Endothelial cell of umbilical vein (primary cell): Measurements from ENCODE around the gene APMAP. TPM values are rescaled to one million over a fixed set of nuclear protein-coding genes. Genes with fewer than 3 reads are reported as not detected.

Source experiments
- BruUV-seq: library from RNA; stranded (reverse); fragments of 400-500 nt; replicated peaks from 2 replicates; lab custom pipeline; 2021; lab: Mats Ljungman, UMichigan
- CTCF ChIA-PET: fragments of 300-600, 350-600 bp; sonication (Branson Sonifier 250); formaldehyde crosslinking; loops from one replicate; lab custom pipeline; 2021; ENCODE audit warnings: antibody characterized with exemption, inconsistent platforms; lab: Charles Lee
- POLR2A ChIA-PET: fragments of 300-600, 350-600 bp; sonication (Branson Sonifier 250); formaldehyde crosslinking; loops from one replicate; lab custom pipeline; 2021; ENCODE audit warnings: antibody characterized with exemption, inconsistent platforms; lab: Charles Lee
- DNase-seq: peaks from one replicate; pipeline ENCODE4 v3.0.0-alpha.2; 2011; ENCODE audit warnings: low read depth, low spot score
- FAIRE-seq: peaks from 2 replicates; lab custom pipeline; 2011; peaks lifted over from hg19 to GRCh38; lab: Jason Lieb, UNC
- H2AFZ ChIP-seq: 2 replicates; pipeline ENCODE4 v1.6.0; 2012; ENCODE audit warnings: low read depth, low read length, control low read depth, inconsistent platforms
- H3K27ac ChIP-seq: 2 replicates; pipeline ENCODE4 v1.5.1; 2011; ENCODE audit warnings: low read depth, mild to moderate bottlenecking, control low read depth, low read length, moderate library complexity; ENCODE audit not compliant: insufficient read depth
- H3K27me3 ChIP-seq, 2 experiments: 2 replicates each; pipeline versions ENCODE4 v1.6.0 to v1.6.1; 2011; ENCODE audit warnings: low read length in 2 of 2, mixed read lengths in 1 of 2; ENCODE audit not compliant: control insufficient read depth in 2 of 2, insufficient read depth in 2 of 2
- H3K36me3 ChIP-seq, 2 experiments: 2 replicates in 1 of 2; 3 replicates in 1 of 2; pipeline ENCODE4 v1.5.1; 2011; ENCODE audit warnings: low read length in 2 of 2, mild to moderate bottlenecking in 1 of 2, moderate library complexity in 1 of 2; ENCODE audit not compliant: control insufficient read depth in 2 of 2, insufficient read depth in 2 of 2; ENCODE audit errors: extremely low read depth in 1 of 2
- H3K4me1 ChIP-seq: 3 replicates; pipeline ENCODE4 v1.5.1; 2011; ENCODE audit warnings: mild to moderate bottlenecking, low read length; ENCODE audit not compliant: control insufficient read depth, insufficient read depth; ENCODE audit errors: extremely low read depth
- H3K4me2 ChIP-seq: 2 replicates; pipeline ENCODE4 v1.6.1; 2011; ENCODE audit warnings: low read length, control low read depth, mixed read lengths; ENCODE audit not compliant: insufficient read depth
- H3K4me3 ChIP-seq, 3 experiments: fragments of 200-600 bp in 1 of 3; sonication (generic), shearing (Covaris generic) in 1 of 3; replicated peaks in 1 of 3; 2 replicates each; pipeline ENCODE4 v1.5.1; 2011 to 2016; ENCODE audit warnings: control low read depth in 3 of 3, low read length in 3 of 3, mild to moderate bottlenecking in 2 of 3, inconsistent platforms in 1 of 3, low read depth in 1 of 3, moderate library complexity in 1 of 3; ENCODE audit not compliant: insufficient read depth in 1 of 3
- H3K79me2 ChIP-seq: 2 replicates; pipeline ENCODE4 v1.6.0; 2012; ENCODE audit warnings: low read length, inconsistent platforms; ENCODE audit not compliant: control insufficient read depth, insufficient read depth
- H3K9ac ChIP-seq: replicated peaks from 2 replicates; pipeline ENCODE3; 2011; ENCODE audit warnings: low read length, control low read depth; ENCODE audit not compliant: insufficient read depth; ENCODE audit errors: extremely low read depth
- H3K9me1 ChIP-seq: replicated peaks from 3 replicates; pipeline ENCODE4 v1.6.0; 2011; ENCODE audit warnings: mild to moderate bottlenecking, low read length; ENCODE audit not compliant: control insufficient read depth, insufficient read depth; ENCODE audit errors: extremely low read depth
- H3K9me3 ChIP-seq: replicated peaks from 2 replicates; pipeline ENCODE4 v1.5.1; 2012; ENCODE audit warnings: low read length, inconsistent platforms; ENCODE audit not compliant: control insufficient read depth, insufficient read depth
- H4K20me1 ChIP-seq: replicated peaks from 2 replicates; pipeline ENCODE3; 2011; ENCODE audit warnings: mild to moderate bottlenecking, low read length; ENCODE audit not compliant: control insufficient read depth, insufficient read depth; ENCODE audit errors: extremely low read depth
- EZH2 ChIP-seq: IDR thresholded peaks from 2 replicates; pipeline ENCODE4 v1.6.1; 2012; ENCODE audit warnings: borderline replicate concordance, low read depth, mild to moderate bottlenecking, moderate library complexity, low read length, inconsistent platforms; ENCODE audit not compliant: severe bottlenecking
- FOS ChIP-seq: IDR thresholded peaks from 2 replicates; pipeline ENCODE4 v1.6.1; 2011; ENCODE audit warnings: mild to moderate bottlenecking, low read length, moderate library complexity, borderline replicate concordance; ENCODE audit not compliant: insufficient read depth
- GATA2 ChIP-seq: IDR thresholded peaks from 2 replicates; pipeline ENCODE4 v1.7.0; 2011; ENCODE audit warnings: low read depth, mild to moderate bottlenecking, moderate library complexity, mixed read lengths, low read length; ENCODE audit not compliant: insufficient read length, insufficient read depth
- JUN ChIP-seq: IDR thresholded peaks from 2 replicates; pipeline ENCODE4 v1.6.1; 2011; ENCODE audit warnings: borderline replicate concordance, low read depth; ENCODE audit not compliant: insufficient read length, insufficient read depth
- MYC ChIP-seq: IDR thresholded peaks from one replicate; pipeline ENCODE4 v1.6.1; 2011; ENCODE audit warnings: mild to moderate bottlenecking, low read depth, low read length
- dilution Hi-C: fragments of 300-500 bp; cut with MboI; formaldehyde crosslinking; loops from one replicate; pipeline ENCODE4 v1.15.0; 2019; ENCODE audit warnings: low sequenced_read_pairs; ENCODE audit not compliant: extremely low pct_ligation_motif_present
- intact Hi-C: fragments of 100-400 bp; cut with micrococcal nuclease; formaldehyde crosslinking; loops from one replicate; pipeline ENCODE4 v1.10.0; 2022
- polyA plus RNA-seq, 4 experiments: library from polyadenylated mRNA; depleted of rRNA in 3 of 4; stranded (reverse) in 3 of 4; unstranded in 1 of 4; fragments of >200 nt; gene quantifications; 2 replicates each; pipeline versions ENCODE4 v1.2.1 to v1.2.3, GENCODE V29; 2011 to 2012; ENCODE audit warnings: missing spikeins in 1 of 4
- total RNA-seq: library from RNA; stranded (reverse); gene quantifications from 2 replicates; pipeline ENCODE4 v1.2.3, GENCODE V29; 2021
- TF ChIP-seq, protein P1 (sequence below), 2 donors: IDR thresholded peaks; 1 replicate in 1 of 2; 2 replicates in 1 of 2; pipeline ENCODE4 v1.5.1; 2011; ENCODE audit warnings: low read length in 2 of 2, mild to moderate bottlenecking in 2 of 2, moderate library complexity in 2 of 2, control low read depth in 1 of 2, inconsistent platforms in 1 of 2, low read depth in 1 of 2; ENCODE audit not compliant: insufficient read depth in 1 of 2; ENCODE audit errors: extremely low read depth in 1 of 2

Gene APMAP
- total and polyA plus RNA-seq, 2 donors (not counting 3 experiments of a cell fraction or from before 2014, with no cell fraction given): 80.7 to 110 TPM

DNA sequence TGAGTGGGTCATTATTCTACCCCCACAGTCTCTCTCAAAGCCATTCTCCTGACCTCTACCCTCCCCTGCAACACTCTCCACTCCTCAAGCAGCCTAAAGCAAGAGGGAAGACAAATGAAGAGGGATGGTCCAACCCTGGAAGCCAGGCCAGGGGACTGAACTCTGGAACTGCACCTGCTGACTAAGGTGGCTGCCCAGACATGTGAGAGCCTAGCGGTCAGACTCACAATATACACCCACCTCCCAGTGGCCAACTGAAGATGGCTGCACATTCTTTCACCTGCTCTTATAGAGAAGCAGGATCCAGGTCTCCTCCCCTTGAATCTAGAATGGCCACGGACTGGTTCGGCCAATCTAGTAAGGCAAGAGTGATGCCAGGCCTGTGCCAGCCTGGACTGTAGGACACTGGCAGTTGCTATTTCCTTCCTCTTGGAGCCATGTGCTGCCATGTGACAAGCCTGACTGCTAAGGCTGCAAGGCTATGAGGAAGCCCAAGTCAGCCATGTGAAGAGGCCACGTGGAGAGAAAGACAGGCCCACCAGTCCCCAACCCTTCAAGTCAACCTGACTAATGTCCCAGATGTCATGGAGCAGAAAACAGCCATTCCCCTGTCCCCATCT is 33.5 kb upstream of the APMAP start:
- no TSS peak for BruUV-seq
- CTCF ChIA-PET: no interaction called here
- DNase-seq: no peak

More for the DNA sequence above, 33.5 kb upstream of the APMAP start:
- Histone ChIP-seq H3K4me1 (no peaks in the 10 kb centered on the region), H3K9me3 (no peaks in the 10 kb centered on the region), H3K27ac (no peak overlapping the region), H3K4me2 (no peak overlapping the region), H3K9me1 (no peaks in the 10 kb centered on the region), H4K20me1 (no peaks in the 10 kb centered on the region), H3K9ac (no peak overlapping the region), H2AFZ (no peak overlapping the region), H3K27me3 (no peaks in the 10 kb centered on the region), H3K4me3 (no peak overlapping the region), H3K79me2 (no peaks in the 10 kb centered on the region), H3K36me3 (no peaks in the 10 kb centered on the region)
- intact Hi-C loops: no loop called here
- TF ChIP-seq EZH2: no peak
- TF ChIP-seq FOS: no peak
- TF ChIP-seq, protein P1, sequence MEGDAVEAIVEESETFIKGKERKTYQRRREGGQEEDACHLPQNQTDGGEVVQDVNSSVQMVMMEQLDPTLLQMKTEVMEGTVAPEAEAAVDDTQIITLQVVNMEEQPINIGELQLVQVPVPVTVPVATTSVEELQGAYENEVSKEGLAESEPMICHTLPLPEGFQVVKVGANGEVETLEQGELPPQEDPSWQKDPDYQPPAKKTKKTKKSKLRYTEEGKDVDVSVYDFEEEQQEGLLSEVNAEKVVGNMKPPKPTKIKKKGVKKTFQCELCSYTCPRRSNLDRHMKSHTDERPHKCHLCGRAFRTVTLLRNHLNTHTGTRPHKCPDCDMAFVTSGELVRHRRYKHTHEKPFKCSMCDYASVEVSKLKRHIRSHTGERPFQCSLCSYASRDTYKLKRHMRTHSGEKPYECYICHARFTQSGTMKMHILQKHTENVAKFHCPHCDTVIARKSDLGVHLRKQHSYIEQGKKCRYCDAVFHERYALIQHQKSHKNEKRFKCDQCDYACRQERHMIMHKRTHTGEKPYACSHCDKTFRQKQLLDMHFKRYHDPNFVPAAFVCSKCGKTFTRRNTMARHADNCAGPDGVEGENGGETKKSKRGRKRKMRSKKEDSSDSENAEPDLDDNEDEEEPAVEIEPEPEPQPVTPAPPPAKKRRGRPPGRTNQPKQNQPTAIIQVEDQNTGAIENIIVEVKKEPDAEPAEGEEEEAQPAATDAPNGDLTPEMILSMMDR (IDR thresholded peaks at IDR 0.05; ENCODE audit: extremely low read depth in 1 of 2, insufficient read depth in 1 of 2, low read depth in 1 of 2, low read length in 2 of 2): no peak
- no peak for TF ChIP-seq JUN
- no peak for TF ChIP-seq GATA2
- TF ChIP-seq MYC: no peak
- POLR2A ChIA-PET: no interaction called here
- FAIRE-seq: no peak
- dilution Hi-C loops: no loop called here
